Endodermal cell (in vitro differentiated cells): ENCODE data around the gene GALNT12. TPM values are rescaled to one million over a fixed set of nuclear protein-coding genes. Genes with fewer than 3 reads are reported as not detected.

ENCODE experiments used
- DNase-seq: peaks from one replicate; pipeline ENCODE4 v3.0.0-alpha.2; 2017
- H3K27ac ChIP-seq: 2 replicates; pipeline ENCODE4 v1.5.1; 2013; ENCODE audit warnings: mild to moderate bottlenecking, low read depth, low read length, moderate library complexity
- H3K27me3 ChIP-seq: 2 replicates; pipeline ENCODE4 v1.6.1; 2013; ENCODE audit warnings: mild to moderate bottlenecking, low read length, moderate library complexity; ENCODE audit not compliant: insufficient read depth, control insufficient read depth, poor library complexity, severe bottlenecking
- H3K36me3 ChIP-seq: 2 replicates; pipeline ENCODE4 v1.7.0; 2013; ENCODE audit warnings: mild to moderate bottlenecking, low read length, moderate library complexity; ENCODE audit not compliant: control insufficient read depth, insufficient read depth
- H3K4me1 ChIP-seq: one replicate; pipeline ENCODE4 v1.7.0; 2013; ENCODE audit warnings: low read length; ENCODE audit not compliant: control insufficient read depth, insufficient read depth
- H3K4me3 ChIP-seq: 2 replicates; pipeline ENCODE4 v1.5.1; 2013; ENCODE audit warnings: mild to moderate bottlenecking, low read length, moderate library complexity
- H3K9ac ChIP-seq: 2 replicates; pipeline ENCODE4 v1.6.1; 2013; ENCODE audit warnings: mild to moderate bottlenecking, low read length, moderate library complexity; ENCODE audit not compliant: poor library complexity, severe bottlenecking; ENCODE audit errors: extremely low read depth
- H3K9me3 ChIP-seq: 2 replicates; pipeline ENCODE4 v1.6.1; 2013; ENCODE audit warnings: mild to moderate bottlenecking, low read length, moderate library complexity; ENCODE audit not compliant: control insufficient read depth
- H3K27ac Mint-ChIP-seq: 2 replicates; pipeline ENCODE4 v1.8.0; 2020; ENCODE audit warnings: mixed read lengths
- H3K27me3 Mint-ChIP-seq: 2 replicates; pipeline ENCODE4 v1.8.0; 2021; ENCODE audit warnings: mild to moderate bottlenecking, mixed read lengths; ENCODE audit not compliant: insufficient read depth
- H3K36me3 Mint-ChIP-seq: 2 replicates; pipeline ENCODE4 v1.8.0; 2020; ENCODE audit warnings: low read depth, mixed read lengths
- H3K4me1 Mint-ChIP-seq: 2 replicates; pipeline ENCODE4 v1.8.0; 2020; ENCODE audit warnings: mixed read lengths
- H3K4me3 Mint-ChIP-seq: 2 replicates; pipeline ENCODE4 v1.8.0; 2020; ENCODE audit warnings: mild to moderate bottlenecking, moderate library complexity, mixed read lengths
- H3K9me3 Mint-ChIP-seq: 2 replicates; pipeline ENCODE4 v1.8.0; 2020; ENCODE audit warnings: mild to moderate bottlenecking, mixed read lengths
- WGBS, 2 experiments: methylation state at CpG; one replicate each; pipeline versions ENCODE4 v1.1.5 to v1.1.7; 2013; ENCODE audit warnings: missing lambda C conversion rate in 2 of 2, mixed read lengths in 1 of 2; ENCODE audit not compliant: insufficient coverage in 1 of 2, insufficient read length in 1 of 2; 5-methylcytosine and 5-hydroxymethylcytosine counted together
- total RNA-seq, 2 donors: library from RNA; stranded (reverse); fragmentation: NEBNext Ultra II Directional in 1 of 2; extraction: Animal tissue kit (Norgen Biotek cat#: 25700) in 1 of 2; gene quantifications; 2 replicates in 1 of 2; 3 replicates in 1 of 2; pipeline ENCODE4 v1.2.1, GENCODE V29; 2021
- TF ChIP-seq, protein P1 (sequence below): fragments of 200-600 bp; sonication (generic); conservative IDR thresholded peaks from 2 replicates; pipeline ENCODE4 v1.5.0; 2021; ENCODE audit warnings: antibody characterized with exemption, mild to moderate bottlenecking

Gene GALNT12
- total RNA-seq, 2 donors from 2014 or later, result 24.0 to 56.3 TPM

DNA sequence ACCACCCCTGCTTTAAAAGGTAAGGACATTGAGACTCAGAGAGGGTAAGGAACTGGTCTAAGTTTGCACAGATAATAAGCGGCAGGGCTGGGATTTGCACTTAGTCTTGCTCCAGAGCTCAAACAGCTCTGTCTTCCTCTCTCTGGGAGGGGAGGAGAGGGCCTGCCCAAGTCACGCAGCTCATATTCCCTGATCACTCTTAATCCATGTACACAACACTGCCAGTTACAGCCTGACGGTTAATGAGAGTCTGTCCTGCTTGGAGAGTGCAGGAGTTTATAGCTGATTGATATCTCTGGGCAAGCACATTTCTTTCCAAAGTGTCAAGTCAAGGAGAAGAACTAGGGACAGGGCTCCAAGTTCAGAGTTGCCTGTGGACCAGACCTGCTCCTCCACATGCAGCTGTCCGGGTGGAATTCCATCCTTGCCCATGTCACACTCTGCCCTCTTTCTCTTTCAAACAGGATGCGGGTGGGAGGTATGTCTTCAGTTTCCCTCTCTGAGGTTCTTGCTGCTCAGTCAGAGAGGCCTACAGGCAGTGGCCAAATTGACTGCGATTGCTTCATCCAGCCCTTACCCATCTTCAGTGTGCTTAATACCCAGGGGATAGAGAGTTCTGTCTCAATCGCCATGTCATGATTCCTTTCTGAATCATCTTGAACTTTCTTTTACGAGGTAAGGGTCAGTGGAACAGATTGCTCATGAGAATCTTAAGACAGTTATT is 54.5 kb downstream of the GALNT12 start:
- TF ChIP-seq, protein P1, sequence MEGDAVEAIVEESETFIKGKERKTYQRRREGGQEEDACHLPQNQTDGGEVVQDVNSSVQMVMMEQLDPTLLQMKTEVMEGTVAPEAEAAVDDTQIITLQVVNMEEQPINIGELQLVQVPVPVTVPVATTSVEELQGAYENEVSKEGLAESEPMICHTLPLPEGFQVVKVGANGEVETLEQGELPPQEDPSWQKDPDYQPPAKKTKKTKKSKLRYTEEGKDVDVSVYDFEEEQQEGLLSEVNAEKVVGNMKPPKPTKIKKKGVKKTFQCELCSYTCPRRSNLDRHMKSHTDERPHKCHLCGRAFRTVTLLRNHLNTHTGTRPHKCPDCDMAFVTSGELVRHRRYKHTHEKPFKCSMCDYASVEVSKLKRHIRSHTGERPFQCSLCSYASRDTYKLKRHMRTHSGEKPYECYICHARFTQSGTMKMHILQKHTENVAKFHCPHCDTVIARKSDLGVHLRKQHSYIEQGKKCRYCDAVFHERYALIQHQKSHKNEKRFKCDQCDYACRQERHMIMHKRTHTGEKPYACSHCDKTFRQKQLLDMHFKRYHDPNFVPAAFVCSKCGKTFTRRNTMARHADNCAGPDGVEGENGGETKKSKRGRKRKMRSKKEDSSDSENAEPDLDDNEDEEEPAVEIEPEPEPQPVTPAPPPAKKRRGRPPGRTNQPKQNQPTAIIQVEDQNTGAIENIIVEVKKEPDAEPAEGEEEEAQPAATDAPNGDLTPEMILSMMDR, result no peak
- Histone ChIP-seq H3K27ac (no peak overlapping the region), H3K36me3 (no peaks in the 10 kb centered on the region), H3K9me3 (peaks cover 6% of the 10 kb centered on the region), H3K9ac (no peak overlapping the region), H3K4me1 (no peaks in the 10 kb centered on the region), H3K27me3 (no peaks in the 10 kb centered on the region), H3K4me3 (no peak overlapping the region)
- 87 to 89% methylated on average over 5 to 8 of the region's 8 CpGs for WGBS, 2 experiments
- H3K36me3 Mint-ChIP-seq, result no peaks in the 10 kb centered on the region
- DNase-seq, result no peak
- peaks cover 5% of the 10 kb centered on the region for H3K4me1 Mint-ChIP-seq
- H3K27me3 Mint-ChIP-seq, result peaks cover 6% of the 10 kb centered on the region
- H3K27ac Mint-ChIP-seq, result no peak overlapping the region
- H3K9me3 Mint-ChIP-seq, result peaks cover 5% of the 10 kb centered on the region
- H3K4me3 Mint-ChIP-seq, result no peak overlapping the region

DNA sequence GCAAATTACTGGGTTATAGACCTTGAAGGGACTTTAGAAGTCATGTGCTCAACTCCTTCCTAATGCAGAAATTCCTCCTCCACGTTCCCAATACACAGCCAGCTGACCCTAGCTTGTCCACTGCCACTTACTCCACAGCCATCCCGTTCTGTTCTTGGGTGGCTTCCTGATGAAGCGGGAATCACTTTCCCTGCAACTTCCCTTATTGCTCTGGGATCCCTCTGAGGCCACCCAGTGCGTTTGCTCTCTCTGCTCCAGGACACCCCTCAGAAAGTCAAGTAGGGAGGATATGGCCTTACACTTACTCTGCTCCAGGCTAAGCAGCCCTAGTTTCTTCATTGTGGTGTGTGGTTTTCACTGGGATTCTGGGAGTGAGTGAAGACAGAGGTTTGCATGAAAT is 55.5 kb downstream of the GALNT12 start:
- TF ChIP-seq, protein P1, result no peak
- peaks cover 6% of the 10 kb centered on the region for H3K9me3 ChIP-seq
- H3K27ac Mint-ChIP-seq, result no peak overlapping the region
- H3K36me3 ChIP-seq, result no peaks in the 10 kb centered on the region
- WGBS, 2 experiments, result 90 to 100% methylated on average over 1 to 4 of the region's 4 CpGs
- H3K36me3 Mint-ChIP-seq, result no peaks in the 10 kb centered on the region
- no peak overlapping the region for H3K9ac ChIP-seq
- H3K27me3 Mint-ChIP-seq, result peaks cover 6% of the 10 kb centered on the region
- H3K4me3 Mint-ChIP-seq, result no peak overlapping the region
- peaks cover 5% of the 10 kb centered on the region for H3K9me3 Mint-ChIP-seq
- no peak overlapping the region for H3K4me3 ChIP-seq
- no peak overlapping the region for H3K27ac ChIP-seq
- no peaks in the 10 kb centered on the region for H3K27me3 ChIP-seq
- H3K4me1 ChIP-seq, result no peaks in the 10 kb centered on the region
- no peaks in the 10 kb centered on the region for H3K4me1 Mint-ChIP-seq
- DNase-seq, result no peak

DNA sequence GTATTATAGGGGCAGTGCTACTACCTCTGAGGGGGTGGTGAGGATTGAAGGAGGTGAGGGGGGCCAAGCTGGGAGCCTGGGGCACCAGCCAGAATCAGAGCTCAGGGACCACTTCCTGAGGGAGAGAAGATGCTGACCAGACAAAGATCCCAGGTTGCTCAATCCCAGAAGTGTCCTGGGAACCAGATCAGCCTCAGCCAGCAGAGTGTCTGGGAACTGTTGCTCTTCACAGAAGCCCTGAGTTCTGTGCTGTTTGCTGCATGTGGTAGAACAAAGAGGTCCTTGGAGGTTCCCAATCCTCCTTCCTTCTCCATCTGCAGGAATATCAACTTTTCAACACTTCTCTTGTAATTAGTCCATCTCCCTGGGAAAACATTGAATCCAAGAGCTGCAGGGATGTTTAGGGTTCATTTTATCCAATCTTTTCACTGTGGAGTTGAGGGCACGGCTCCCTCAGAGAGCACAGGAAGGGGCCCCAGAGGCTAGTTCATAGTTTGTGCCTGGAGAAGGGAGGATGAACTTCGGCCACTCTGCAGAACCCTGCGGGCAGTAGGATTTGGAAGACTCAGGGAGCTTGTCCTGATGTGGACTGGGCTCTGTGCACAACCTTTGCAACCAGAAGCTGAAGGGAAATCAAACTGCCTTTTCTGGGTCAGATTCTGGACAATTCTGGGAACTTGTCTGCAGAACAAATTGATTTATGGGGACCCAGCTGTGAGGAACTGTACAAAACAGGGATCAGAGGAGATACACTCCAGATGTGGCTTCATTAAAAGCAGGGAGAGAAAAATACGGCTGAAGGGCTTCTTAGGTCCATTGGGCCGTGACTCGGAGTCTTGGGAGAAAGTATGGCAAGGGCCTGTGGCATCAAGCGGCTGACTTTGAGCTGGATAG is 57.1 kb downstream of the GALNT12 start:
- no peaks in the 10 kb centered on the region for H3K4me1 Mint-ChIP-seq
- no peak overlapping the region for H3K4me3 Mint-ChIP-seq
- Histone ChIP-seq H3K9me3 (peaks cover 5% of the 10 kb centered on the region), H3K36me3 (no peaks in the 10 kb centered on the region), H3K4me3 (no peak overlapping the region), H3K27ac (no peak overlapping the region), H3K9ac (no peak overlapping the region), H3K4me1 (no peaks in the 10 kb centered on the region), H3K27me3 (no peaks in the 10 kb centered on the region)
- H3K27me3 Mint-ChIP-seq, result peaks cover 6% of the 10 kb centered on the region
- H3K27ac Mint-ChIP-seq, result no peak overlapping the region
- DNase-seq, result no peak
- H3K36me3 Mint-ChIP-seq, result no peaks in the 10 kb centered on the region
- TF ChIP-seq, protein P1, result no peak
- WGBS, 2 experiments, result 87 to 92% methylated on average over 3 to 7 of the region's 7 CpGs
- peaks cover 5% of the 10 kb centered on the region for H3K9me3 Mint-ChIP-seq
